Activated CD8-positive, alpha-beta memory T cell treated with anti-CD3 and anti-CD28 coated beads for 48 hours (primary cell): ENCODE measurements around the gene STEAP3.
"Not testable (repeated sequence)": the region's sequence is repeated elsewhere in the genome, so short reads cannot be mapped to it uniquely, and the experiment has no call there.

Source experiments
- DNase-seq, 3 experiments: peaks; one replicate each; pipeline ENCODE4 v3.0.0-alpha.2; 2020; ENCODE audit warnings: low read depth in 2 of 3, low spot score in 2 of 3

STEAP3 gene

GRCh38 chr2:119261493-119262225 lies 38.0 kb downstream of the STEAP3 start:
- no peak for DNase-seq

GRCh38 chr2:119263025-119263424 lies 39.4 kb downstream of the STEAP3 start:
- DNase-seq: no peak

DNA sequence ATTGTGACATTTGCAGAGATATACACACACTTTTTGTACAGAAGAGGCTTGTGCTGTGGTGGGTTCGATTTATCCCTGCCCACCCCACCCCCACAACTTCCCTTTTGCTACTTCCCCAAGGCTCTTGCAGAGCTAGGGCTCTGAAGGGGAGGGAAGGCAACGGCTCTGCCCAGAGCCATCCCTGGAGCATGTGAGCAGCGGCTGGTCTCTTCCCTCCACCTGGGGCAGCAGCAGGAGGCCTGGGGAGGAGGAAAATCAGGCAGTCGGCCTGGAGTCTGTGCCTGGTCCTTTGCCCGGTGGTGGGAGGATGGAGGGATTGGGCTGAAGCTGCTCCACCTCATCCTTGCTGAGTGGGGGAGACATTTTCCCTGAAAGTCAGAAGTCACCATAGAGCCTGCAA lies 40.0 kb downstream of the STEAP3 start:
- DNase-seq: no peak

- peak; percentile 3 to 17 (median 9) for DNase-seq
Measured at GRCh38 chr2:119264781-119265692, 41.4 kb downstream of the STEAP3 start.

- DNase-seq: no peak
Measured at GRCh38 chr2:119265693-119266066, 42.0 kb downstream of the STEAP3 start.

- no peak for DNase-seq
Measured at GRCh38 chr2:119266091-119266589, 42.5 kb downstream of the STEAP3 start.

GRCh38 chr2:119267604-119268003 lies 44.0 kb downstream of the STEAP3 start:
- no peak for DNase-seq

- no peak for DNase-seq
Measured at GRCh38 chr2:119276864-119277263, 53.2 kb downstream of the STEAP3 start.

DNA sequence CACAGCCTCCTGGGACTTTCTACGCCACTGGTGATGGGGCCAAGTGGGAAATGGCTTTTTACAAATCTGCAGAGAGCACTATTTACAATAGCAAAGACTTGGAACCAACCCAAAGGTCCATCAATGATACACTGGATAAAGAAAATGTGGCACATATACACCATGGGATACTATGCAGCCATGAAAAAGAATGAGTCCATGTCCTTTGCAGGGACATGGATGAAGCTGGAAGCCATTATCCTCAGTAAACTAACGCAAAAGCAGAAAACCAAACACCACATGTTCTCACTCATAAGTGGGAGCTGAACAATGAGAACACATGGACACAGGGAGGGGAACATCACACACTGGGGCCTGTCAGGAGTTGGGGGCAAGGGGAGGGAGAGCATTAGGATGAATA lies 54.8 kb downstream of the STEAP3 start:
- DNase-seq: not testable (repeated sequence)

DNA sequence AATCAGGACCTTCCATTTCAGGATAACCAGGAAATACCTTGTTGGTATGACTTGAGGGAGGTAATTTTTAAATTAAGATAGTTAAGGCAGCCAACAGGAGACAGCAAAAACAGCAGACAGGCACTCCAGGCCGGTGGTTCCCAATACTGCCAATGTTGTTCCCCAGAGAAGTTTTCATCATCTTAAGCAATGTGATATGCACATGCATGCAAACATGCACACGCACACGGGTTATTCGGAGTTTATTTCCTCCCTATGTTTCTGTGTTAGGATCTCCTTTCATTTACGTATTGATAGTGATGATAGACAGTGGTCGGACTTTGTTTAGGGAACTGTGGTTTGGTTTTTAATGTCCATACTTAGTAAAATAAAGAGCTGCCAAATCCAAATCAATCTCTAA lies 55.3 kb downstream of the STEAP3 start:
- DNase-seq: no peak

- DNase-seq: no peak
Measured at GRCh38 chr2:119279666-119280065, 56.0 kb downstream of the STEAP3 start.

GRCh38 chr2:119280680-119281079 lies 57.0 kb downstream of the STEAP3 start:
- no peak for DNase-seq

DNA sequence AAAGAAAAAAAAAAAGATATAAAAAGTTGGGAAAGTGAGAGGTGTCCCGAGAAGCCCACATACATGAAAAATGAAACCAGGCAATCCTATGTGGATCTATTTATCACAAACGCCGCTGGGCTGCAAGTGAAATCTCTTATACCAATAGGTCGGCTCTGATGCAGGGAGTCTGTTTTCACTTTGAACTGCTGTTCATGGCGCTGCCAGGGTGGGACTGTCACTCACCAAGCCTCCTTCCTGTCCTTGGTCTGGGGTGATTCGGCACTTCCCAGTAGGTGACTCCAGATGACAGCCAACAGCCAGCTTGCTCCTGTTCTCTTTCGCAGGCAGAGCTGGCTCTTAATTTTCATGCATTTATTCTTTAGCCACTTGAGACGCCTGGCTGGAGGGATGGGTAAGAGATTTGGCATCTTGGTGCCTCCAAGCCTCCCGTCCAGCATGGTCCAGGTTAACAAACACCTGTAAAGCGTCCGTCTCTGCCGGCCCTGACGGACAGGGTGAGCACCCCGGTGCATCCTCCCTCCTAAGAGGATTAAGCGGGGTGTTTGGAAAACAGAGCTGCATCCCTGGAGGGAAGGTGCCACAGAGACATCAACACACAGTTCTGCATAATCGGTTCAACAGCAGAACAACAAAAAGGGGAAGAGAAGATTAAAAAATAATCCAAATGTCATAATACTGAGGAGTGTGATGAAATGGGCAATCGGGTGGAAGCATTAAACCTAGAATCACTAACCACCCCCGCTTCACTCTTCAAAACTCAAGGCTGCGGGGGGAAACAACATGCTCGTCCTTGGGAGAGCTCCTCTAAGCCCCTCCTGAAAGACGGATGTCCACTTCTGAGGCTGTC lies 58.7 kb downstream of the STEAP3 start:
- no peak for DNase-seq

GRCh38 chr2:119282996-119283511 lies 59.4 kb downstream of the STEAP3 start:
- DNase-seq: no peak

DNA sequence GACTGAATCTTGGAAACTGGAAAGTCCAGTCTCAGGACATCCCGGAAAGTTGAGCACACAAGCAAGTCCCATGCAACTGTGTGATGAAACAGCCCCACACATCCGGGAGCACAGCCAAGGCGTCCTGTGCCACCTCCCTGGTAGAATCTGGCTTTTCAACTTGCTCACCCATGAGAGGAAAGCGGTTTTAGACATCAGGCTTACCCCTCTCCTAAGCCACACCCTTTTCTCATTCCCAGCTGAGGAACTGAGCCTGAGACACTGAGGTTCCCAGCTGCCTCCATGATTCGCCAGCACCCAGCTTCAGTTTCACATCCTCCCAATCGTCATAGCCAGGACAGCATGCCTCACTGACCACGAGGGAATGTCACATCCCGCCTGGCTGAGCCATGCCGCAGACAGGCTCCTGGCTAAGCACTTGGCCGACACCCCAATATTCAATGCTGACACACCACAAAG lies 60.3 kb downstream of the STEAP3 start:
- DNase-seq: no peak

DNA sequence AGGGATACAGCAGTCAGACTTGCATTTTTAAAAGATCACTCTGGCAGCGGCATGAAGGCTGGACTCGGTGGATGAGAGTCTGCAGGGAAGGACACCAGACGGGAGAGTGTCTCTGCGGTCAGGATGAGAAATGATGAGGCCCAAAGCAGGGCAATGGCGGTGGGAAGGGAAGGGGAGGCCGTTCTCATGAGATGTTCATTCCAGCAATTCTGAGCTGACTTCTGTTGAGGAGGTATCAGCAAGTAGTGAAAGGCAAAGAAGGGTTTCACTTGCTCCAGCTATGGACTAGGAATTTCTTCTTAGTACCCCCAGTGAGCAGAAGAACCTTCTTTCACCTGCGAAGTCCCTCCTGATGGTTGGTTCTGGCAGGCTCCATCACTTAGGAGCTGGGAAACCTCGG lies 63.0 kb downstream of the STEAP3 start:
- DNase-seq: no peak

GRCh38 chr2:119288576-119288975 lies 64.9 kb downstream of the STEAP3 start:
- DNase-seq: no peak

DNA sequence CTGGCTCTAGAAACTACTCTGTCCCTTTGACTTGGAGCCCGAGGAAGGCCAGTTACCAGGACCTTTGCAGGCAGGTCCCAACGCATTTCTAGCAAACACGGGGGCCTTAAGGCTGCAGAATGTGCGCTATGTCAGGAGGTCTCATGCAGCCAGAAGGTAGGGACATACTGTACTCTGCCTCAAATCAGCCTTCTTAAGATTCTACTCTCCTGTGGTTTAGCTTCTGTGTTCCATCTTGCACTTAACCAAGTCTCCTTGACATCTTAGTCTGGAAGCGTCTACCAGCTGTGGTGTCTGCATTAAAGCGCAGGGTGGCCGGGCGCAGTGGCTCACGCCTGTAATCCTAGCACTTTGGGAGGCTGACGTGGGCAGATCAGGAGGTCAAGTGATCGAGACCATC lies 65.5 kb downstream of the STEAP3 start:
- no peak for DNase-seq

GRCh38 chr2:119289642-119290041 lies 66.0 kb downstream of the STEAP3 start:
- no peak for DNase-seq

GRCh38 chr2:119290859-119291587 lies 67.4 kb downstream of the STEAP3 start:
- DNase-seq: peak; percentile 23 to 32 (median 24)
